ENCODE measurements around the gene TMEM272. TPM values are rescaled to one million over a fixed set of nuclear protein-coding genes. Genes with fewer than 3 reads are reported as not detected.
A peak's percentile ranks its signal among the peaks of the same experiment; 100 is the strongest.

TMEM272 gene
- total RNA-seq, 5 donors from 2014 or later (not counting 1 experiment from before 2014, with no cell fraction given) = 5.2 to 9.0 (median 8.8) TPM

- H3K36me3 Mint-ChIP-seq = peaks cover 4% of the 10 kb centered on the region
- POLR2A ChIA-PET = interaction anchor here in 1 of 2 donors (1.3 kb wide), 1 partner anchor 9 kb away, joined by 5 read pairs; no protein-coding TSS in a partner anchor
- WGBS (ENCODE audit: insufficient coverage) = 91% methylated on average over 19 of the region's 19 CpGs
Measured at GRCh38 chr13:51816604-51817249, 28.2 kb downstream of the TMEM272 start.

GRCh38 chr13:51815848-51816247, 29.1 kb downstream of the TMEM272 start:
- no peak for DNase-seq
- Mint-ChIP-seq H3K4me1 (peaks cover 72 to 89% (median 83%) of the 10 kb centered on the region in 3 donors), H3K27me3 (no peaks in the 10 kb centered on the region), H3K27ac (peak overlapping the region; percentile 94 to 96), H3K36me3 (peaks cover 9% of the 10 kb centered on the region), H3K4me3 (peak overlapping the region in 2 of 3 donors; percentile 45 to 67), H3K9me3 (no peaks in the 10 kb centered on the region)
- Histone ChIP-seq H3K27ac (ENCODE audit: low read length) (peak overlapping the region; percentile 4), H3K4me3 (ENCODE audit: control insufficient read depth in 1 of 2, extremely low read depth in 1 of 2, low read length in 1 of 2) (no peak overlapping the region), H3K36me3 (ENCODE audit: control insufficient read depth in 2 of 2, extremely low read depth in 1 of 2, insufficient read depth in 1 of 2, low read length in 1 of 2) (peaks cover 16 to 42% of the 10 kb centered on the region in 2 donors), H3K9me3 (no peaks in the 10 kb centered on the region), H3K27me3 (replicated peaks in 1 of 2; ENCODE audit: control insufficient read depth in 2 of 2, extremely low read depth in 1 of 2, insufficient read depth in 2 of 2, low read length in 1 of 2) (no peaks in the 10 kb centered on the region), H3K4me1 (ENCODE audit: control insufficient read depth in 1 of 2, extremely low read depth in 1 of 2, insufficient read depth in 2 of 2, low read length in 2 of 2) (peaks cover 41 to 75% of the 10 kb centered on the region in 2 experiments)
- ATAC-seq (replicated peaks in 1 of 4) = no peak
- ChIA-PET POLR2A (interaction anchor here in 1 of 2 donors (1.0 to 1.3 kb wide), 2 partner anchors 10 to 14 kb away, joined by 3 to 5 read pairs; no protein-coding TSS in a partner anchor), CTCF (interaction anchor here (0.6 to 5.1 kb wide), 27 partner anchors 10 to 470 kb away, joined by 3 to 112 read pairs (median 4); partner anchors contain the start of genes ALG11 (in 1 of the 2) and TMEM272 (in 1 of the 2))
- 71% methylated on average over 1 of the region's 11 CpGs for WGBS (ENCODE audit: insufficient coverage)

More at GRCh38 chr13:51816604-51817249, 28.2 kb downstream of the TMEM272 start:
- ATAC-seq (replicated peaks in 1 of 4) = no peak
- no peak overlapping the region for H3K27ac ChIP-seq (ENCODE audit: low read length)
- peak overlapping the region; percentile 94 to 96 for H3K27ac Mint-ChIP-seq
- H3K4me1 Mint-ChIP-seq = peaks cover 77 to 93% (median 88%) of the 10 kb centered on the region in 3 donors
- no peak for DNase-seq
- H3K27me3 Mint-ChIP-seq = no peaks in the 10 kb centered on the region
- no peak overlapping the region for H3K4me3 ChIP-seq (ENCODE audit: control insufficient read depth in 1 of 2, extremely low read depth in 1 of 2, low read length in 1 of 2)
- no peaks in the 10 kb centered on the region for H3K9me3 Mint-ChIP-seq
- no peaks in the 10 kb centered on the region for H3K9me3 ChIP-seq
- no peaks in the 10 kb centered on the region for H3K27me3 ChIP-seq (replicated peaks in 1 of 2; ENCODE audit: control insufficient read depth in 2 of 2, extremely low read depth in 1 of 2, insufficient read depth in 2 of 2, low read length in 1 of 2)
- peak overlapping the region in 2 of 3 donors; percentile 0 to 45 for H3K4me3 Mint-ChIP-seq
- CTCF ChIA-PET = interaction anchor here (1.2 to 5.1 kb wide), 8 partner anchors 9 to 311 kb away, joined by 3 to 112 read pairs (median 31); no protein-coding TSS in a partner anchor
- H3K36me3 ChIP-seq (ENCODE audit: control insufficient read depth in 2 of 2, extremely low read depth in 1 of 2, insufficient read depth in 1 of 2, low read length in 1 of 2) = peaks cover 16 to 33% of the 10 kb centered on the region in 2 donors
- peaks cover 48 to 75% of the 10 kb centered on the region in 2 experiments for H3K4me1 ChIP-seq (ENCODE audit: control insufficient read depth in 1 of 2, extremely low read depth in 1 of 2, insufficient read depth in 2 of 2, low read length in 2 of 2)

- WGBS (ENCODE audit: insufficient coverage) = 40% methylated on average over 6 of the region's 13 CpGs
- CTCF ChIA-PET = interaction anchor here (0.6 to 5.1 kb wide), 37 partner anchors 9 to 469 kb away, joined by 3 to 112 read pairs (median 3); partner anchors contain the start of genes ALG11 (in 1 of the 2) and TMEM272 (in 1 of the 2)
- Histone ChIP-seq H3K36me3 (ENCODE audit: control insufficient read depth in 2 of 2, extremely low read depth in 1 of 2, insufficient read depth in 1 of 2, low read length in 1 of 2) (peaks cover 17 to 44% of the 10 kb centered on the region in 2 donors), H3K4me3 (ENCODE audit: control insufficient read depth in 1 of 2, extremely low read depth in 1 of 2, low read length in 1 of 2) (peak overlapping the region in 1 of 2 donors; percentile 11), H3K27me3 (replicated peaks in 1 of 2; ENCODE audit: control insufficient read depth in 2 of 2, extremely low read depth in 1 of 2, insufficient read depth in 2 of 2, low read length in 1 of 2) (no peaks in the 10 kb centered on the region), H3K9me3 (no peaks in the 10 kb centered on the region), H3K27ac (ENCODE audit: low read length) (peak overlapping the region; percentile 4), H3K4me1 (ENCODE audit: control insufficient read depth in 1 of 2, extremely low read depth in 1 of 2, insufficient read depth in 2 of 2, low read length in 2 of 2) (peaks cover 33 to 67% of the 10 kb centered on the region in 2 experiments)
- no peaks in the 10 kb centered on the region for H3K27me3 Mint-ChIP-seq
- H3K4me3 Mint-ChIP-seq = peak overlapping the region in 2 of 3 donors; percentile 45 to 67
- DNase-seq (peak; percentile 29 to 89 (median 61)), ATAC-seq (replicated peaks in 1 of 4) (peak; percentile 68 to 79 (median 75))
- peaks cover 9% of the 10 kb centered on the region for H3K36me3 Mint-ChIP-seq
- H3K27ac Mint-ChIP-seq = peak overlapping the region; percentile 94 to 96
- H3K4me1 Mint-ChIP-seq = peaks cover 64 to 81% (median 76%) of the 10 kb centered on the region in 3 donors
- H3K9me3 Mint-ChIP-seq = no peaks in the 10 kb centered on the region
- POLR2A ChIA-PET = interaction anchor here in 1 of 2 donors (1.0 to 1.3 kb wide), 3 partner anchors 10 to 14 kb away, joined by 3 to 5 read pairs (median 3); no protein-coding TSS in a partner anchor
Measured at GRCh38 chr13:51814825-51815650, 29.9 kb downstream of the TMEM272 start.

- H3K4me3 ChIP-seq (ENCODE audit: control insufficient read depth in 1 of 2, extremely low read depth in 1 of 2, low read length in 1 of 2) = no peak overlapping the region
- H3K27me3 Mint-ChIP-seq = no peaks in the 10 kb centered on the region
- ATAC-seq (replicated peaks in 1 of 4) (no peak), DNase-seq (no peak)
- no peak overlapping the region for H3K4me3 Mint-ChIP-seq
- H3K4me1 Mint-ChIP-seq = peaks cover 54 to 71% (median 70%) of the 10 kb centered on the region in 3 donors
- peaks cover 24 to 59% of the 10 kb centered on the region in 2 experiments for H3K4me1 ChIP-seq (ENCODE audit: control insufficient read depth in 1 of 2, extremely low read depth in 1 of 2, insufficient read depth in 2 of 2, low read length in 2 of 2)
- H3K36me3 Mint-ChIP-seq = peaks cover 17% of the 10 kb centered on the region
- H3K27me3 ChIP-seq (replicated peaks in 1 of 2; ENCODE audit: control insufficient read depth in 2 of 2, extremely low read depth in 1 of 2, insufficient read depth in 2 of 2, low read length in 1 of 2) = no peaks in the 10 kb centered on the region
- H3K27ac Mint-ChIP-seq = peak overlapping the region; percentile 65 to 85
- H3K9me3 ChIP-seq = no peaks in the 10 kb centered on the region
- H3K36me3 ChIP-seq (ENCODE audit: control insufficient read depth in 2 of 2, extremely low read depth in 1 of 2, insufficient read depth in 1 of 2, low read length in 1 of 2) = peaks cover 20 to 50% of the 10 kb centered on the region in 2 donors
- H3K9me3 Mint-ChIP-seq = no peaks in the 10 kb centered on the region
- WGBS (ENCODE audit: insufficient coverage) = 100% methylated on average over 1 of the region's 2 CpGs
- no peak overlapping the region for H3K27ac ChIP-seq (ENCODE audit: low read length)
- ChIA-PET POLR2A (interaction anchor here in 1 of 2 donors (1.2 kb wide), 1 partner anchor 9 kb away, joined by 3 read pairs; no protein-coding TSS in a partner anchor), CTCF (interaction anchor here (0.6 to 5.1 kb wide), 19 partner anchors 8 to 380 kb away, joined by 3 to 112 read pairs (median 4); no protein-coding TSS in a partner anchor)
Measured at GRCh38 chr13:51814071-51814470, 30.9 kb downstream of the TMEM272 start.

GRCh38 chr13:51811920-51812451, 33.0 kb downstream of the TMEM272 start:
- Mint-ChIP-seq H3K27ac (peak overlapping the region; percentile 75 to 81), H3K27me3 (no peaks in the 10 kb centered on the region), H3K36me3 (peaks cover 19% of the 10 kb centered on the region), H3K9me3 (no peaks in the 10 kb centered on the region), H3K4me1 (peaks cover 41 to 59% (median 54%) of the 10 kb centered on the region in 3 donors), H3K4me3 (no peak overlapping the region)
- ChIA-PET CTCF (interaction anchor here (0.9 to 5.1 kb wide), 3 partner anchors 16 to 21 kb away, joined by 3 to 112 read pairs (median 43); no protein-coding TSS in a partner anchor), POLR2A (no interaction called here)
- Histone ChIP-seq H3K27ac (ENCODE audit: low read length) (no peak overlapping the region), H3K4me1 (ENCODE audit: control insufficient read depth in 1 of 2, extremely low read depth in 1 of 2, insufficient read depth in 2 of 2, low read length in 2 of 2) (peaks cover 13 to 40% of the 10 kb centered on the region in 2 experiments), H3K9me3 (no peaks in the 10 kb centered on the region), H3K27me3 (replicated peaks in 1 of 2; ENCODE audit: control insufficient read depth in 2 of 2, extremely low read depth in 1 of 2, insufficient read depth in 2 of 2, low read length in 1 of 2) (no peaks in the 10 kb centered on the region), H3K36me3 (ENCODE audit: control insufficient read depth in 2 of 2, extremely low read depth in 1 of 2, insufficient read depth in 1 of 2, low read length in 1 of 2) (peaks cover 17 to 53% of the 10 kb centered on the region in 2 donors), H3K4me3 (ENCODE audit: control insufficient read depth in 1 of 2, extremely low read depth in 1 of 2, low read length in 1 of 2) (no peak overlapping the region)
- no peak for DNase-seq
- no peak for ATAC-seq (replicated peaks in 1 of 4)
- WGBS (ENCODE audit: insufficient coverage) = 71% methylated on average over 3 of the region's 4 CpGs

Data from T-cell (primary cell).